NCI-H446 (cell line): ENCODE results near the gene TBCK.

Experiments
- DNase-seq, 2 experiments: peaks; one replicate each; lab custom pipeline; 2025; lab: John Stamatoyannopoulos, UW

TBCK gene

GRCh38 chr4:106039796-106040195, 276.2 kb downstream of the TBCK start:
- DNase-seq = peak; percentile 4 to 45

DNA sequence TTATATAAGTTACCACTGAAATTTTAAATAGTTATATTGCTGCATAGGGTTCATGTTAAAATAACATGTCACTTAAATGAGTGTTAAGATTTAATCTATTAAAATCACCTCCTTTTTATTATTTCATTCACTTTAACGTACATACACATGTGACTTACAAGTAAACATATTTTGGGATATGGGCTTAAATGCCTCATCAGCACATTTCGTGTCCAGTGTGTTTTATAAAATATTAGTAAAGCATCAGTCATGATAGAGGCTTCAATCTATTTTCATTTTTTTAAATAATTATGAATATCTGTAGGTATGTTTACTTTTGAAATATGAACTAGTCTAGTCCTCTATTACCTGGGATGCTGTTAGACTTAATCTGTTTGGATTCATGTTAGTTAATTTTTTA, 277.1 kb downstream of the TBCK start:
- DNase-seq = no peak

DNA sequence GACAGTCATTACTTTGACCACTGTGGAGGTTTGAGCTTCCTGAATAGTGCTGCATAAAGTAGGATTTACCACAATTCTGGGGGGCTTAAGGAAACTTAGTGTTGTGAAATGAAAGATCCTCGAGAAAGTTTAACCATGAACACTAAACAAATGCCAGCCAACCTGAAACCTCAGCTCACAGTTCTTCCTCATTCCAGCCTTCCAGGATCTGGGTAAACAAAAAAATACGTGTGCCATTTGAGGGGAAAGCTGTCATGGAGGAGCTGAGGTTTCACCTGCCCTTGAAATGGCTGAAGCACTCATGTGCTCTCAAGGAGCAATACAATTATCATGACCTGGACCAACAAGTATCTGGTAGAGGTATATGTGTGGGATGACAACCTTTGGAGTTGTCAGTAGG, 278.0 kb downstream of the TBCK start:
- DNase-seq = no peak

DNA sequence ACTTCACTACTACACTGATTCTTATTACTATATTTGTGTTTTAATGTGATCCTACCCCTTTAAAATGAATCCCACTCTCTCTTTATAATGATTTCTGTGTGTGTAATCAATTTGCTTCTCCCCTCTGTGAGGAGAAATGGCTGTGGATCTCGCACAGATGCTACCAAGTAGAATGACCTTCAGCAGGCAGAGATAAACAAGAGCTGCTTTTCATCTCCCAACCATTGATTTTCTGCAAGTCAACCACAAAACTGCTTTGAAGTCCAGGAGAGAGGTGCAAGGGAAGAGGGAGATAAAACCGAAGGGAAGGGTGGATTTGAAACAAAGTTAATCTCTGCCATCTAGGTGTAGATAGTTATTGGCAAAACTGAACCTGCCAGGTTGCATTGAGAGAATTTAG, 279.2 kb downstream of the TBCK start:
- DNase-seq = no peak

GRCh38 chr4:106036334-106036733, 279.7 kb downstream of the TBCK start:
- DNase-seq = no peak

- DNase-seq = no peak
These were observed 280.8 kb downstream of the TBCK start for GRCh38 chr4:106035204-106035603.

DNA sequence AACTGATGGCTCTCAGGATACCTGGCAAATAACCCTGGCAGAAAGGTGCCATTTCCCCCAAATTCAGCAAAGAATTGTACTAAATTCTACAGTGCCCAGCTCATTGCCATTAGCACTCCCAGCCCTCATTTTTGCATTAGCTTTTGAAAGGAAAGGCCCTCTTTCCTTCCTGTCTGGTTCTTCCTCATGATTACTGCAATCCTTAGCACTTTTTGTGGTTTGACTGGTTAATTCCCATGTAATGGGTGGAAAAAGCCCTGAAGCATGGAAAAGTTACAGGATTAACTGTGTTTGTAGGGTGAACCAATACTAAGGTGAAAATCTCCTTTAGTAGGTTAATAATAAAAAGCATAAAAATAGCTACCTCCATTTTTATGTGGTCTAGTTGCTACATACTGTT, 281.3 kb downstream of the TBCK start:
- no peak for DNase-seq

DNA sequence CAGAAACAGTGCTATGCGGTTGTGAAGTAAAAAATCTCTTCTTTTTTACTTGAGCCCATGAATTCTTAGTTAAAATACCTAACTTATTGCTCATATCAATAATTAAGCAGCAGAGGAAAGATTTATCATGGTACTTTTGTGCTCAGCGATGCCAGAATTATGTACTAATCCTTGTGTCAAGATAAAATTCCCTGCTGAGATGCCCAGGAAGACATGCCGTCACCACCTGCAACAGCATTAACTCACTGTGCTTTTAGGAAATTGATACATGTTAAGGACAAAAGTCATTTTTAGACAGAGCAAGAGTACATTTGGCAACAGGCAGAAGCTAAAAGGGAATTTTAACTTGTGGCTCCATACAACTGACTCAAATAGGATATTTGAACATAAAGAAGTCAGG, 281.8 kb downstream of the TBCK start:
- peak; percentile 13 to 39 for DNase-seq

DNA sequence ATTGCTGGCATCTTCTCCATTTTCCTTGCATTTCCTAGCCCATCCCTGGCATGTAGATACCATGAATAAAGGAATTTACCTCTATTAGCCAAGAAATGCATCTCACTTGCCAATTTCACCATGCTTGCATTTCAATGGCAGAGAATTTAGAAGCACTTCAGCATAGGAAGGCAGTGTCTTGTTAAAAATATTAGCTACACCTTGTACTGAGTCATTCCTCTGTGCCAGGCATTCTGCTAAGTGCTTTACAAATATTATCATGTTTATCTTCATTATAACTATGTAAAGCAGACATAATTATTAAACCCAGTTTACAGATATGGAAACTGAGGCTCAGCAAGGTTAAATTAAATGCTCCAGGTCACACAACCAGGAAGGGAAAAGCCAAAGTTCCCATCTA, 282.5 kb downstream of the TBCK start:
- no peak for DNase-seq

- peak in 1 of 2 experiments; percentile 18 for DNase-seq
These were observed 283.1 kb downstream of the TBCK start for GRCh38 chr4:106032851-106033286.

- no peak for DNase-seq
These were observed 293.6 kb downstream of the TBCK start for GRCh38 chr4:106022454-106022853.

DNA sequence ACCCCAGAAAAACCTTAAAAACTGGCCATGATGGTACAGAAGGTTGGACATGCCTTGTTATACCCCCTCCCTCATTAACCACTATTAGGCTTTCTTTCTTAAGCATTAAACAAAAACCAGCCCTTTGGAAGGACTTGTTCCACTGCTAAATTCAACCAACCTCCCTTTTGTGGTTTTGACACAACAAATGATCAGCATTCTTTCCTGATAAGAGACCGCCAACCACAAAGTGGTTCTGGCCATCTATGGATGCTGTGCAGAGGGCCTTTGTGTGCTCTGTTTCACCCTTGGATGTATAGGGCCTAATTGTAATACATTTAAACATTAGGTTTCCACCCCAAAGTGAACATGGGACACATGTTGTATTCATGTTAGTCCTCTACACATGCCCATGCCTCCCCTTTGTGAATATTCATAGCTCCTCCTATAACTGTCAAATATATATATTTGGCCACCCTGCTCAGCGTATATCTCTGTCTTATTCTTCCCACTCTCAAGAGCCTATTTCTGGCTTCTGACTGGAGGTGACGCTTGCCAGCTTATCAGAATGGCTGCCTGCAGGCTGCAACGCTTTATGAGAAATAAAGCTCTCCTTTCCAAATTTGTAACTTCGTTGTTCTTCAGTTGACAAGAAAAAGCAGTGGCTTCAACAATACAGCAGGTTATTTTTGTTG, 294.1 kb downstream of the TBCK start:
- no peak for DNase-seq

DNA sequence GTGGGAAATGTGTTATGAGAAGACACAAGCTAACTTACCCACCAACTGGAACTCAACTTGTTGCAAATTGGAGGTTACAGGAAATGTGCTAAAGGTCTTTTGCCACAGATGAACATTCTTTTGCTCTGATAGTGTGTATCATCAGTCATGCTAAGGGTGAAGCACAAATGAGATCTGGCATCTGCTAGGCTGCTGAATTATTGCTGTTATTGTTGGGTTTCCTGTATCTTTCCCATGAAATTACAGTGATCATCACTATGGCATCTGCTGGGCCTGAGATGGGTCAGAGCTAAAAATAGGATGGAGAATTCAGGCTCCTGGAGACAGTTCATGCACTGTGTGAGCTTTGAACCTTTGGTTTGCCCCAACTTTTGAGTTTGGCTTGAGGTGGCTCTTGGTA, 296.2 kb downstream of the TBCK start:
- DNase-seq = no peak

DNA sequence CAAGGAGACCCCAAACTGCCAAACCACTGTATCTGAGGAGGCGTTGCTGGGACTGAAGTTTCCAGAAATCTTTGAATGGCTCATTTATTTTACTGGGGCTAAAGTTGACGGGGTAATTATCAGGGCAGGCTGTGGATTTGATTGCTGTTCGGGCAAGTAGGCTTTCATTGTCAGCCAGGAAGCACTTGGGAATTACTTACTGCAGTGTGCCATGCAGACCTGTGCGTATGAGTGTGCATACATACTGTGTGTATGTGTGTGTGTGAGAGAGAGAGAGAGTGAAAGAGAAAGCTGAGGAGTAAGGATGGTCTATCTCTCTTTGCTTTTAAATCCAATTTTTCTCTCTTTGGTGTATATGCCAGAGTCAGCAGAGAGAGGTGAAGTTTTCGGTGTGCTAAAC, 298.0 kb downstream of the TBCK start:
- no peak for DNase-seq

DNA sequence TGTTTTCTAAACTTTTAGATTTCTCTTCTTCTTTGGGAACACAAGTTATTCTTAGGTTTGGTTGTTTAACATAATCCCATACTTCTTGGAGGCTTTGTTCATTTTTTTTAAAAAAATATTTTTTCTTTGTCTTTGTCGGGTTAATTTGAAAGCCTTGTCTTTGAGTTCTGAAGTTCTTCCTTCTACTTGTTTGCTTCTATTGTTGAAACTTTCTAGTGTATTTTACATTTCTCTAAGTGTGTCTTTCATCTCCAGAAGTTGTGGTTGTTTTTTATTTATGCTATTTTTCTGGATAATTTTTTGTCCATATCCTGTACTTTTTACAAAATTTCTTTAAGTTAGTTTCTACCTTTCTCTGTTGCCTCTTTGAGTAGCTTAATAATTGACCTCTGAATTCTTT, 304.6 kb downstream of the TBCK start:
- no peak for DNase-seq

GRCh38 chr4:106010761-106011160, 305.2 kb downstream of the TBCK start:
- no peak for DNase-seq

- DNase-seq = no peak
These were observed 313.0 kb downstream of the TBCK start for GRCh38 chr4:106002994-106003393.

DNA sequence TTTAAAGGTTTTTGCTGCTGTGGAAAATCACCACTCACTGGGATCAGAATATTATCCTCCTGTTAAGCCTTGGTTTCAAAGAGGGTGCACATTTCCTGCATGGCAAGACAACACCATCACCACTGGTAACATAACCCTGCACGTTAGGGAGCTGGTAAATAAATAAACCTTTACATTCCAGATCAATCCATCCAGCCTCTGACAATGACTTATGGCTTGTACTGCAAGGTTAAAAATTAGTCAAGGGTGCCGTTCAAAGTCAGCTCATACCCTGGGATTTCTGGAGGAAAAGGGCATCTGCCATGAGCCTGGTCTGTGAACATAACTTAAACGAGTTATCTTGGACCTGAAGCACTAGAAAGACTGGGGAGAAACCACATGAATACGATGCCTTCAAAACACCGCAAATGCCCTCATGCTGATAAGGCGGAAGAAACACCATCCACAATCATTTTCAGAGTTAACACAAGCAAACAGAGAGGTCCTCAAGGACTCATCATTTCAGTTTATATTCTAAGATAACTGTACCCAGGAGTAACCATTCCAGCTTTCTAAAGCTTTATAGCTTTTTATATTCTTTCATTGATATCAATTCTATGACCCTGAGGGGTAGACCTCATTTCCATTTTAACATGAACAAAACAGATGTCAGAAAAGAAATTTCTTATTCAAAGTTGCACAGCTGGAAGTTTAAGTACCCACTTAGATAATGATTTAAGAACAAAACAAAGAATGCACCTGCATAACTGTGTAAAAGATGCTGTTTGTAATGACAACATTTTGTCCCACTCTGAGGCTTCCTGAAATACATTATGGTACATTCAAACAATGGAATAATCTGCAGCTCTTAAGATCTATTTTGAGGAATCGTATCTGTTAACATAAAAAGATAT, 317.6 kb downstream of the TBCK start:
- no peak for DNase-seq

DNA sequence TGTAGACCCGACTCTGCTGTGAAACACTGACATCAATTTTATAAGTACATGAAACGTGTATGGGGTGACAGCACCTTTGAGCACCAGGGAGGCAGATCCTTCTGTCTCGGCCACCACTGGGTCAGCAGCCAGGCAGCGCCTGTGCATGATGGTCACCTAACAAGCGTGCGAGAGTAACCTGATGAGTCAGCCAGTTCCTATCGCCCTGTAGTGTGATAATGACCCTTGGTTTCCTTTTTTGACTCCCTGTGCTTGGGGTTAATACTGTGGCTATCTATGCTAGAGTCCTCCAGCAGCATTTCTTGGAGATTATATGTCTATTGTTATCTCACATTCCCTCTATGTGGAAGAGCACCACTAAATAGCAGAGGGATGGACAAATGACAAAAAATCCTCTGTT, 319.2 kb downstream of the TBCK start:
- no peak for DNase-seq

GRCh38 chr4:105994841-105995501, 321.0 kb downstream of the TBCK start:
- DNase-seq = no peak

GRCh38 chr4:105994061-105994460, 321.9 kb downstream of the TBCK start:
- DNase-seq = peak in 1 of 2 experiments; percentile 27

GRCh38 chr4:105992641-105993305, 323.2 kb downstream of the TBCK start:
- no peak for DNase-seq
